IMR-90 (cell line): ENCODE results near the gene ZDHHC7. TPM values are rescaled to one million over a fixed set of nuclear protein-coding genes. Genes with fewer than 3 reads are reported as not detected.

Experiments used
- ATAC-seq: fragments of 200-7000 bp; cut with Tn5 transposase; 2 replicates; pipeline ENCODE4 v1.9.1; 2020; ENCODE audit warnings: low read depth, mild to moderate bottlenecking, moderate library complexity
- BruUV-seq: library from RNA; stranded (reverse); fragments of 400-500 nt; replicated peaks from 2 replicates; lab custom pipeline; 2021; lab: Mats Ljungman, UMichigan
- CTCF ChIA-PET: fragments of 300-600 bp; formaldehyde crosslinking; extraction: SDS; loops from one replicate; lab custom pipeline; 2021; ENCODE audit warnings: antibody characterized with exemption; lab: Yijun Ruan, JAX
- POLR2A ChIA-PET: fragments of 300-600 bp; sonication (Branson Sonifier 250); formaldehyde crosslinking; loops from one replicate; lab custom pipeline; 2022; ENCODE audit warnings: antibody characterized with exemption; ENCODE audit not compliant: unreplicated experiment; lab: Charles Lee
- DNase-seq: peaks from one replicate; pipeline ENCODE4 v3.0.0; 2013
- H2AFZ ChIP-seq: replicated peaks from 2 replicates; pipeline ENCODE3; 2013; ENCODE audit warnings: low read length, mild to moderate bottlenecking; ENCODE audit not compliant: poor library complexity
- H2AK5ac ChIP-seq: 2 replicates; pipeline ENCODE4 v1.6.1; 2013; ENCODE audit warnings: low read depth, low read length, inconsistent platforms
- H2AK9ac ChIP-seq: replicated peaks from 2 replicates; pipeline ENCODE3; 2013; ENCODE audit warnings: mild to moderate bottlenecking, low read depth, low read length, moderate library complexity; ENCODE audit not compliant: poor library complexity
- H2BK120ac ChIP-seq: 2 replicates; pipeline ENCODE4 v1.6.1; 2013; ENCODE audit warnings: low read depth, low read length, inconsistent platforms
- H2BK15ac ChIP-seq: 3 replicates; pipeline ENCODE4 v1.6.1; 2013; ENCODE audit warnings: low read depth, low read length, inconsistent platforms
- H2BK20ac ChIP-seq: 2 replicates; pipeline ENCODE4 v1.6.1; 2013; ENCODE audit warnings: low read depth, mild to moderate bottlenecking, inconsistent platforms, low read length, moderate library complexity
- H2BK5ac ChIP-seq: 2 replicates; pipeline ENCODE4 v1.6.1; 2013; ENCODE audit warnings: mild to moderate bottlenecking, low read depth, low read length, inconsistent platforms; ENCODE audit not compliant: poor library complexity, severe bottlenecking
- H3K14ac ChIP-seq: replicated peaks from 2 replicates; pipeline ENCODE4 v1.6.1; 2013; ENCODE audit warnings: low read depth, low read length, inconsistent platforms
- H3K18ac ChIP-seq: 2 replicates; pipeline ENCODE4 v1.6.1; 2013; ENCODE audit warnings: low read depth, low read length, control low read depth
- H3K23ac ChIP-seq: 2 replicates; pipeline ENCODE4 v1.6.1; 2013; ENCODE audit warnings: low read depth, low read length, inconsistent platforms
- H3K27ac ChIP-seq: 2 replicates; pipeline ENCODE4 v1.5.1; 2013; ENCODE audit warnings: mild to moderate bottlenecking, control low read depth, low read length; ENCODE audit not compliant: insufficient read depth
- H3K27me3 ChIP-seq: 2 replicates; pipeline ENCODE4 v1.6.1; 2013; ENCODE audit warnings: low read length; ENCODE audit not compliant: control insufficient read depth, insufficient read depth
- H3K36me3 ChIP-seq: 2 replicates; pipeline ENCODE4 v1.6.1; 2013; ENCODE audit warnings: low read length, mixed read lengths; ENCODE audit not compliant: control insufficient read depth, insufficient read depth
- H3K4ac ChIP-seq: 2 replicates; pipeline ENCODE4 v1.6.1; 2013; ENCODE audit warnings: low read depth, low read length, inconsistent platforms
- H3K4me1 ChIP-seq: 2 replicates; pipeline ENCODE4 v1.6.1; 2013; ENCODE audit warnings: low read length, mixed read lengths; ENCODE audit not compliant: control insufficient read depth, insufficient read depth
- H3K4me2 ChIP-seq: 2 replicates; pipeline ENCODE4 v1.6.1; 2013; ENCODE audit warnings: low read depth, mild to moderate bottlenecking, control low read depth, low read length, moderate library complexity
- H3K4me3 ChIP-seq: 2 replicates; pipeline ENCODE4 v1.5.1; 2013; ENCODE audit warnings: low read depth, mild to moderate bottlenecking, control low read depth, low read length, moderate library complexity; ENCODE audit not compliant: insufficient read depth
- H3K56ac ChIP-seq: 2 replicates; pipeline ENCODE4 v1.6.1; 2013; ENCODE audit warnings: low read length, inconsistent platforms; ENCODE audit not compliant: insufficient read depth; ENCODE audit errors: extremely low read depth
- H3K79me1 ChIP-seq, 2 experiments: 2 replicates each; pipeline ENCODE4 v1.6.1; 2013; ENCODE audit warnings: low read length in 2 of 2, inconsistent platforms in 1 of 2, low read depth in 1 of 2
- H3K9ac ChIP-seq: 2 replicates; pipeline ENCODE4 v1.6.1; 2013; ENCODE audit warnings: low read depth, low read length, control low read depth
- H3K9me1 ChIP-seq: 2 replicates; pipeline ENCODE4 v1.6.1; 2013; ENCODE audit warnings: low read length, inconsistent platforms; ENCODE audit not compliant: insufficient read depth
- H3K9me3 ChIP-seq: 2 replicates; pipeline ENCODE4 v1.6.1; 2013; ENCODE audit warnings: low read length; ENCODE audit not compliant: control insufficient read depth, insufficient read depth
- H4K20me1 ChIP-seq: 2 replicates; pipeline ENCODE4 v1.6.1; 2013; ENCODE audit warnings: low read length, inconsistent platforms; ENCODE audit not compliant: insufficient read depth
- H4K5ac ChIP-seq: 2 replicates; pipeline ENCODE4 v1.6.1; 2013; ENCODE audit warnings: mild to moderate bottlenecking, low read depth, low read length, control low read depth
- H4K8ac ChIP-seq, 2 experiments: 2 replicates each; pipeline ENCODE4 v1.6.1; 2013; ENCODE audit warnings: low read depth in 2 of 2, low read length in 2 of 2, control low read depth in 1 of 2, inconsistent platforms in 1 of 2
- H4K91ac ChIP-seq: 2 replicates; pipeline ENCODE4 v1.6.1; 2013; ENCODE audit warnings: low read depth, low read length, inconsistent platforms; ENCODE audit not compliant: insufficient read depth
- BHLHE40 ChIP-seq: fragments of 150-350 bp; IDR thresholded peaks from 2 replicates; pipeline ENCODE4 v1.6.1; 2016; ENCODE audit warnings: mild to moderate bottlenecking, low read depth, low read length
- CHD1 ChIP-seq: IDR thresholded peaks from 2 replicates; pipeline ENCODE4 v1.6.1; 2012; ENCODE audit warnings: low read depth, low read length, improper control_type of control experiment
- MAFK ChIP-seq: IDR thresholded peaks from 2 replicates; pipeline ENCODE4 v1.6.1; 2012; ENCODE audit warnings: low read depth, low read length, improper control_type of control experiment
- NFE2L2 ChIP-seq: fragments of 150-350 bp; IDR thresholded peaks from 2 replicates; pipeline ENCODE4 v1.6.1; 2016; ENCODE audit warnings: low read depth, mild to moderate bottlenecking, low read length
- RAD21 ChIP-seq: IDR thresholded peaks from 2 replicates; pipeline ENCODE4 v1.6.1; 2012; ENCODE audit warnings: low read length, improper control_type of control experiment
- RCOR1 ChIP-seq: IDR thresholded peaks from 2 replicates; pipeline ENCODE4 v1.6.1; 2012; ENCODE audit warnings: mild to moderate bottlenecking, low read length, improper control_type of control experiment; ENCODE audit not compliant: insufficient replicate concordance
- RFX5 ChIP-seq: IDR thresholded peaks from 2 replicates; pipeline ENCODE4 v1.8.0; 2012; ENCODE audit warnings: low read depth, mild to moderate bottlenecking, low read length, moderate library complexity
- SMC3 ChIP-seq: fragments of 150-350 bp; IDR thresholded peaks from 2 replicates; pipeline ENCODE4 v1.6.1; 2016; ENCODE audit warnings: low read depth, mild to moderate bottlenecking, antibody characterized with exemption, low read length, moderate library complexity
- USF2 ChIP-seq: fragments of 150-350 bp; IDR thresholded peaks from 2 replicates; pipeline ENCODE4 v1.6.1; 2017; ENCODE audit warnings: mild to moderate bottlenecking, antibody characterized with exemption, low read length, low read depth
- WGBS, 2 experiments: methylation state at CpG; one replicate each; pipeline versions ENCODE4 v1.1.5 to v1.1.7; 2013; ENCODE audit warnings: missing lambda C conversion rate in 2 of 2; ENCODE audit not compliant: insufficient read length in 1 of 2; ENCODE audit errors: extremely low coverage in 2 of 2; 5-methylcytosine and 5-hydroxymethylcytosine counted together
- dilution Hi-C: fragments of 300-500 bp; cut with HindIII; formaldehyde crosslinking; loops from one replicate; pipeline ENCODE4 v1.14.3; 2018; ENCODE audit warnings: low sequenced_read_pairs; ENCODE audit not compliant: unreplicated experiment
- in situ Hi-C: fragments of 300-500 bp; cut with MboI; formaldehyde crosslinking; loops from 3 replicates; pipeline ENCODE4 v1.14.3; 2019; ENCODE audit warnings: low sequenced_read_pairs, inconsistent platforms, mixed read lengths
- intact Hi-C: fragments of 100-400 bp; cut with micrococcal nuclease; formaldehyde crosslinking; loops from 2 replicates; pipeline ENCODE4 v1.10.0; 2022
- polyA plus RNA-seq, 3 experiments: library from polyadenylated mRNA; depleted of rRNA; stranded (reverse); fragments of >200 nt; gene quantifications; 2 replicates each; pipeline ENCODE4 v1.2.3, GENCODE V29; 2012; ENCODE audit warnings: low replicate concordance in 1 of 3
- total RNA-seq: library from RNA; depleted of rRNA; stranded (reverse); fragments of >200 nt; gene quantifications from 2 replicates; pipeline ENCODE4 v1.2.3, GENCODE V29; 2012
- TF ChIP-seq, protein P1 (sequence below): conservative IDR thresholded peaks from 2 replicates; pipeline ENCODE4 v1.5.1; 2012; ENCODE audit warnings: mild to moderate bottlenecking, low read depth, low read length, improper control_type of control experiment

The ZDHHC7 gene
- total and polyA plus RNA-seq, 2 of the 4 experiments (the other 2 are of a cell fraction) = 80.1 to 97.1 TPM

DNA sequence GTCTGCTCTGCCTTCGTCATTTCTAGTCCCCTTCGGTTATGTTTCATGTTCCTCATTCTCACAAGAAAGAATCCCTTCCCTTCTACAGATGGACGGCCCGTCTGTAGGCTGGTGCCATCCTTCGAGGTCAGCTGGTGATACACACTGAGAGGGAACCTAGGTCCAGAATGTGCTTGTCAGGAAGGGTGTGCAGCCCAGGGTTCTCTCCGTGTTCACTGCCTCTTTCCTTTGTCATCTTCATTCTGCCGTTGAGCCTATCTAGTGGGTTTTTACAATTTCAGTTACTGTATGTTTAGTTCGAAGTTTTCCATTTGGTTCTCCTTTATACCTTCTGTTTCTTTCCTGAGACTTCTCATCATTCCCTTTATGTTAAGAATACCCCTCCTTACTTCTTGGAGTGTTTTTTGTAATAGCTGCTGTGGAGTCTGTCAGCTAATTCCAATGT, 35.2 kb upstream of the ZDHHC7 start:
- ChIA-PET POLR2A (no interaction called here), CTCF (no interaction called here)
- H2AK9ac ChIP-seq = no peak overlapping the region
- H2BK15ac ChIP-seq = no peak overlapping the region
- H2BK5ac ChIP-seq = no peak overlapping the region
- H3K14ac ChIP-seq = no peak overlapping the region
- H3K18ac ChIP-seq = no peak overlapping the region
- WGBS, 2 experiments = no CpG with 5 or more reads among the region's 8 CpGs
- in situ Hi-C loops (no loop called here), dilution Hi-C loops (no loop called here), intact Hi-C loops (no loop called here)
- no peak overlapping the region for H4K5ac ChIP-seq
- H2BK120ac ChIP-seq = no peak overlapping the region
- no peak overlapping the region for H2AK5ac ChIP-seq
- no TSS peak for BruUV-seq
- H3K27ac ChIP-seq = no peak overlapping the region
- no peak overlapping the region for H4K91ac ChIP-seq
- H3K36me3 ChIP-seq = peaks cover 5% of the 10 kb centered on the region; the same call in 1 of the 2 replicates
- H4K20me1 ChIP-seq = peaks cover 10% of the 10 kb centered on the region
- no peak overlapping the region for H3K9ac ChIP-seq
- H3K9me3 ChIP-seq = no peaks in the 10 kb centered on the region
- H3K4ac ChIP-seq = no peak overlapping the region
- peaks cover 1% of the 10 kb centered on the region; the same call in 1 of the 2 replicates for H3K27me3 ChIP-seq
- peaks cover 0 to 20% of the 10 kb centered on the region in 2 experiments; a peak in 3 of 4 replicates for H3K79me1 ChIP-seq
- DNase-seq (no peak), ATAC-seq (no peak)
- peaks cover 5% of the 10 kb centered on the region for H3K4me1 ChIP-seq
- no peak overlapping the region for H2BK20ac ChIP-seq
- no peak overlapping the region for H3K4me2 ChIP-seq
- TF ChIP-seq USF2 (no peak), BHLHE40 (no peak), CHD1 (no peak), SMC3 (no peak), MAFK (no peak), RCOR1 (no peak), NFE2L2 (no peak), RFX5 (no peak), RAD21 (no peak)
- TF ChIP-seq, protein P1, sequence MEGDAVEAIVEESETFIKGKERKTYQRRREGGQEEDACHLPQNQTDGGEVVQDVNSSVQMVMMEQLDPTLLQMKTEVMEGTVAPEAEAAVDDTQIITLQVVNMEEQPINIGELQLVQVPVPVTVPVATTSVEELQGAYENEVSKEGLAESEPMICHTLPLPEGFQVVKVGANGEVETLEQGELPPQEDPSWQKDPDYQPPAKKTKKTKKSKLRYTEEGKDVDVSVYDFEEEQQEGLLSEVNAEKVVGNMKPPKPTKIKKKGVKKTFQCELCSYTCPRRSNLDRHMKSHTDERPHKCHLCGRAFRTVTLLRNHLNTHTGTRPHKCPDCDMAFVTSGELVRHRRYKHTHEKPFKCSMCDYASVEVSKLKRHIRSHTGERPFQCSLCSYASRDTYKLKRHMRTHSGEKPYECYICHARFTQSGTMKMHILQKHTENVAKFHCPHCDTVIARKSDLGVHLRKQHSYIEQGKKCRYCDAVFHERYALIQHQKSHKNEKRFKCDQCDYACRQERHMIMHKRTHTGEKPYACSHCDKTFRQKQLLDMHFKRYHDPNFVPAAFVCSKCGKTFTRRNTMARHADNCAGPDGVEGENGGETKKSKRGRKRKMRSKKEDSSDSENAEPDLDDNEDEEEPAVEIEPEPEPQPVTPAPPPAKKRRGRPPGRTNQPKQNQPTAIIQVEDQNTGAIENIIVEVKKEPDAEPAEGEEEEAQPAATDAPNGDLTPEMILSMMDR = no peak
- no peak overlapping the region for H3K23ac ChIP-seq
- H4K8ac ChIP-seq = no peak overlapping the region
- no peak overlapping the region for H3K4me3 ChIP-seq
- H3K56ac ChIP-seq = no peak overlapping the region
- H3K9me1 ChIP-seq = no peaks in the 10 kb centered on the region; the same call in none of the 2 replicates
- no peak overlapping the region for H2AFZ ChIP-seq
